Measurements from ENCODE around the gene TREM2.

The TREM2 gene

GRCh38 chr6:41179163-41179562, 16.2 kb upstream of the TREM2 start:
- H3K4me1 Mint-ChIP-seq, result no peaks in the 10 kb centered on the region
- no peak for TF ChIP-seq CTCF (IDR thresholded peaks at IDR 0.05; ENCODE audit: unreplicated experiment in 3 of 3)
- no peaks in the 10 kb centered on the region for H3K9me3 Mint-ChIP-seq
- H3K4me3 Mint-ChIP-seq, result no peak overlapping the region
- H3K36me3 Mint-ChIP-seq (ENCODE audit: low read depth), result no peaks in the 10 kb centered on the region
- H3K27me3 Mint-ChIP-seq (ENCODE audit: low read depth), result peaks cover 18% of the 10 kb centered on the region
- H3K27ac Mint-ChIP-seq, result no peak overlapping the region

GRCh38 chr6:41177695-41178094, 14.8 kb upstream of the TREM2 start:
- H3K4me3 Mint-ChIP-seq, result no peak overlapping the region
- no peak for TF ChIP-seq CTCF (IDR thresholded peaks at IDR 0.05; ENCODE audit: unreplicated experiment in 3 of 3)
- no peaks in the 10 kb centered on the region for H3K36me3 Mint-ChIP-seq (ENCODE audit: low read depth)
- no peaks in the 10 kb centered on the region for H3K4me1 Mint-ChIP-seq
- no peaks in the 10 kb centered on the region for H3K9me3 Mint-ChIP-seq
- H3K27ac Mint-ChIP-seq, result no peak overlapping the region
- H3K27me3 Mint-ChIP-seq (ENCODE audit: low read depth), result peaks cover 18% of the 10 kb centered on the region

GRCh38 chr6:41177287-41177686, 14.4 kb upstream of the TREM2 start:
- Mint-ChIP-seq H3K4me1 (no peaks in the 10 kb centered on the region), H3K36me3 (ENCODE audit: low read depth) (no peaks in the 10 kb centered on the region), H3K4me3 (no peak overlapping the region), H3K27me3 (ENCODE audit: low read depth) (peaks cover 18% of the 10 kb centered on the region), H3K27ac (no peak overlapping the region), H3K9me3 (no peaks in the 10 kb centered on the region)
- TF ChIP-seq CTCF (IDR thresholded peaks at IDR 0.05; ENCODE audit: unreplicated experiment in 3 of 3), result no peak

GRCh38 chr6:41176189-41176588, 13.3 kb upstream of the TREM2 start:
- Mint-ChIP-seq H3K9me3 (no peaks in the 10 kb centered on the region), H3K27me3 (ENCODE audit: low read depth) (peaks cover 23% of the 10 kb centered on the region), H3K27ac (no peak overlapping the region), H3K4me1 (no peaks in the 10 kb centered on the region), H3K36me3 (ENCODE audit: low read depth) (no peaks in the 10 kb centered on the region), H3K4me3 (no peak overlapping the region)
- no peak for TF ChIP-seq CTCF (IDR thresholded peaks at IDR 0.05; ENCODE audit: unreplicated experiment in 3 of 3)

- no peaks in the 10 kb centered on the region for H3K36me3 Mint-ChIP-seq (ENCODE audit: low read depth)
- no peak for TF ChIP-seq CTCF (IDR thresholded peaks at IDR 0.05; ENCODE audit: unreplicated experiment in 3 of 3)
These were observed 12.2 kb upstream of the TREM2 start for GRCh38 chr6:41175084-41175483.

GRCh38 chr6:41174610-41175009, 11.7 kb upstream of the TREM2 start:
- no peaks in the 10 kb centered on the region for H3K9me3 Mint-ChIP-seq
- no peaks in the 10 kb centered on the region for H3K36me3 Mint-ChIP-seq (ENCODE audit: low read depth)
- H3K4me1 Mint-ChIP-seq, result no peaks in the 10 kb centered on the region
- peaks cover 20% of the 10 kb centered on the region for H3K27me3 Mint-ChIP-seq (ENCODE audit: low read depth)
- no peak overlapping the region for H3K4me3 Mint-ChIP-seq
- H3K27ac Mint-ChIP-seq, result no peak overlapping the region
- no peak for TF ChIP-seq CTCF (IDR thresholded peaks at IDR 0.05; ENCODE audit: unreplicated experiment in 3 of 3)

More at GRCh38 chr6:41175084-41175483, 12.2 kb upstream of the TREM2 start:
- Mint-ChIP-seq H3K27me3 (ENCODE audit: low read depth) (peaks cover 23% of the 10 kb centered on the region), H3K4me3 (no peak overlapping the region), H3K4me1 (no peaks in the 10 kb centered on the region), H3K9me3 (no peaks in the 10 kb centered on the region), H3K27ac (no peak overlapping the region)

All from nephron (organoid).